HEK293T (cell line): ENCODE measurements around the gene BGLAP.

Source experiments
- CTBP1 ChIP-seq: fragments of 450-650 bp; IDR thresholded peaks from 2 replicates; pipeline ENCODE4 v1.6.1; 2016; ENCODE audit warnings: borderline replicate concordance
- PKNOX1 ChIP-seq: fragments of 450-650 bp; IDR thresholded peaks from 2 replicates; pipeline ENCODE4 v1.6.1; 2016
- SP1 ChIP-seq: fragments of 450-650 bp; IDR thresholded peaks from 2 replicates; pipeline ENCODE4 v1.6.1; 2017
- SUZ12 ChIP-seq: fragments of 450-650 bp; IDR thresholded peaks from 2 replicates; pipeline ENCODE4 v1.6.1; 2016; ENCODE audit warnings: mild to moderate bottlenecking
- ZNF384 ChIP-seq: fragments of 450-650 bp; IDR thresholded peaks from 2 replicates; pipeline ENCODE4 v1.6.1; 2016

GRCh38 chr1:156276532-156276931, 34.5 kb downstream of the BGLAP start:
- TF ChIP-seq ZNF384, result no peak
- TF ChIP-seq CTBP1, result no peak
- TF ChIP-seq PKNOX1, result no peak
- TF ChIP-seq SUZ12, result no peak
- no peak for TF ChIP-seq SP1
